Mesothelial cell of epicardium (in vitro differentiated cells): ENCODE results near the gene STK10. TPM values are rescaled to one million over a fixed set of nuclear protein-coding genes. Genes with fewer than 3 reads are reported as not detected.

Experiments used
- DNase-seq, 2 experiments: peaks; one replicate each; pipeline ENCODE4 v3.0.0; 2021; ENCODE audit warnings: low spot score in 2 of 2; ENCODE audit not compliant: unreplicated experiment in 2 of 2
- H3K27ac Mint-ChIP-seq: 2 replicates; pipeline ENCODE4 v1.8.0; 2021; ENCODE audit warnings: mixed read lengths
- H3K27me3 Mint-ChIP-seq: 2 replicates; pipeline ENCODE4 v1.8.0; 2021; ENCODE audit warnings: low read depth, mixed read lengths
- H3K36me3 Mint-ChIP-seq: 2 replicates; pipeline ENCODE4 v1.8.0; 2021; ENCODE audit warnings: mixed read lengths
- H3K4me1 Mint-ChIP-seq: 2 replicates; pipeline ENCODE4 v1.8.0; 2021; ENCODE audit warnings: mixed read lengths
- H3K4me3 Mint-ChIP-seq: 2 replicates; pipeline ENCODE4 v1.8.0; 2021; ENCODE audit warnings: mild to moderate bottlenecking, moderate library complexity, mixed read lengths
- H3K9me3 Mint-ChIP-seq: 2 replicates; pipeline ENCODE4 v1.8.0; 2021; ENCODE audit warnings: mixed read lengths
- CTCF ChIP-seq: fragments of 200-600 bp; sonication (generic); IDR thresholded peaks from one replicate; pipeline ENCODE4 v1.5.0; 2021; ENCODE audit warnings: antibody characterized with exemption; ENCODE audit not compliant: unreplicated experiment
- total RNA-seq: library from RNA; stranded (reverse); gene quantifications from 3 replicates; pipeline ENCODE4 v1.2.1, GENCODE V29; 2021

Gene STK10
- total RNA-seq, 1 donor from 2014 or later: 15.5 TPM

GRCh38 chr5:172055996-172056395, 132.0 kb downstream of the STK10 start:
- Mint-ChIP-seq H3K4me1 (no peaks in the 10 kb centered on the region), H3K27ac (no peak overlapping the region), H3K36me3 (peaks cover 11% of the 10 kb centered on the region), H3K9me3 (no peaks in the 10 kb centered on the region), H3K27me3 (no peaks in the 10 kb centered on the region), H3K4me3 (no peak overlapping the region)
- DNase-seq: no peak
- no peak for TF ChIP-seq CTCF

GRCh38 chr5:172055421-172055820, 132.6 kb downstream of the STK10 start:
- no peak for TF ChIP-seq CTCF
- Mint-ChIP-seq H3K4me3 (no peak overlapping the region), H3K4me1 (no peaks in the 10 kb centered on the region), H3K27me3 (no peaks in the 10 kb centered on the region), H3K9me3 (no peaks in the 10 kb centered on the region), H3K36me3 (peaks cover 6% of the 10 kb centered on the region), H3K27ac (no peak overlapping the region)
- no peak for DNase-seq

DNA sequence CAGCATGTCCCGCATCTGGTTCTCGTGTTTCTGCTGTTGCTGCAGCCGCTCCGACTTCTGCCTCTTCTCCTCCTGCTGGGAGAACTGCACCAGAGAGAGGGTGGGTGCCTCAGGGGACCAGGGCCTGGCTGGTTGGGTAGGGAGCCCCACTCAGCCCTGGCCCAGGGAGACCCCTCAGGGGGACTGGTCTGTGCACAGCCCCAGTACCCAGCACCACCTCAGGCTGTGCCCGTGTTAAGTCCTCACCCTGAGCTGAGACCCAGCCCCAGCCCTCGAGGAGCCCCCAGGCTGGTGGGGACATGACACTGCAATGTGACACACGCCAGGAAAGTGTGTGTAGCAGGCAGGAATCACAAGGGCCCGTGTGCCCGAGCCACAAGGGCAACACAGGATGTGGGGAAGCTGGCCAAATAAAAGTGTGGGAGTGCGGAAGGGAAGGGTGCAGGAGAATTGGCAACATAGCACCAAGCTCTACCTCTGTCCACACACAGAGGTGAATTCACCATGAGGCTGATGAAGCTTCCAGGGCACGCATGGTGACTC, 133.3 kb downstream of the STK10 start:
- TF ChIP-seq CTCF: no peak
- Mint-ChIP-seq H3K27ac (no peak overlapping the region), H3K4me3 (no peak overlapping the region), H3K9me3 (no peaks in the 10 kb centered on the region), H3K27me3 (no peaks in the 10 kb centered on the region), H3K4me1 (no peaks in the 10 kb centered on the region), H3K36me3 (peaks cover 3% of the 10 kb centered on the region)
- DNase-seq: no peak

DNA sequence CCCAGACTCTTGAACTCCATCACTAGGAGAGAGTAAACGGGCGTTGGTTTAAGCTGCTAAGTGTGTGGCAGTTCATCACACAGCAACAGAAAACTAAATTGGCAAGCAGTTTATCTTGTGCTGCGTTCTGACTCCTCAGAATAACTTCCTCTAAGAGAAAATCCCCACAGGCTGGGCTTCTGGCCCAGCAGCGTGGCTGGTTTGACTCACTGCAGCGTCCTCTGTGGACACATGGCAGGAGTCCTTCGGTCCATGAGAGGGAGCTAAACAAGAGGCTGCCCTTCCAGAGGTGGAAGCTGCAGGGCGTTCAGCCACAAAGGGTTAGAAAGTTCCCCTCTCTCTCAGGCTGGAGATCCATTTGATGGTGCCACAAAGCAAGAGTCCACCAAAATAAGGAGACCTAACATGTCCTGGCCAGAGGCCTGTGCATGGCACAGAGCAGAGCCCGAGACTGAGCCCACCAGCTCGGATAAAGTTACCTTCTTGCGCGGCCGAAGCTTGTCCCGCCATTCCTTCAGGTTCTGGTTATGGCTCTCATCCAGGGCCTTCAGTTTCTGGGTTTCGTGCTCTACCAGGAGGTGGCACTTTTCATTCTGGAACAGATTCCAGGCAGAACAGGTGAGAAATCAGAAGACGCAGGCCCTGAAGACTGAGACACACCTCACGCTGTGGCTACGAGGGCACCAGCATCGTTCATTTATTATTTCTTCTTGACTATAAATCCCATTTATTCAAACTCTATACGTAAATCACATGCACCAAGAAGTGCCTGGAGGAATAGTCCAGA, 135.4 kb downstream of the STK10 start:
- Mint-ChIP-seq H3K36me3 (peaks cover 3% of the 10 kb centered on the region), H3K27me3 (no peaks in the 10 kb centered on the region), H3K9me3 (no peaks in the 10 kb centered on the region), H3K4me1 (no peaks in the 10 kb centered on the region), H3K27ac (no peak overlapping the region), H3K4me3 (no peak overlapping the region)
- no peak for TF ChIP-seq CTCF
- no peak for DNase-seq

DNA sequence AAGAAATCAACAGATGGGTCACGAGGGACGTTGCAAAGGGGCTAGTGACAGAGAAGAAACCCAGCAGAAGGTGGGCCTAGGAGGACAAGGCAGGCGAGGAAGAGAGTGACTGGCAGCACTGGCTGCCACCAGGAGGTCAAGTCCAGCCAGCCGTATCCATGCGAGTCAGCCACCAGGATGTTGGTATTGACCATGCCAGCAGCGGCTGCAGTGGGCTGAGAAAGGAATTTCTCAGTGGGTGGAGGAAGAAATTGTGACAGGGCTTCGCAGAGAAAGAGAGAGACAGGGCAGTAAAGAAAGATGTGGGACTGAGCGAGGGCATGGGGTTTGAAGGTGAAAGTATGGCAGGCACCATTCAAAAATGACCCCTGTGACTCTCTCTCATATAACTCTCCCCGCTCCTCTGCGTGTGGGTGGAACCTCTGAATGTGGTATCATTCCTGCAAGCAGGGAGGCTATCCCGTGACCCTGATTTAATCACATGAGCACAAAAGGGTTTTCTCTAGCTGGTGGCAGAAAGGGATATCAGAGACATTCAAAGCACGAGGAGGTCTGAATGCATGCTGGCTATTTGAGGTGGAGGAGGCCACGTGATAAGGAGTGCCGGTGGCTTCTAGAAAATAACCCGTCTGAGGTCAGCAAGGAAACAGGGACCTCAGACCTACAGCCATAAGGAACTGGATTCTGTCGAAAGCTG, 136.2 kb downstream of the STK10 start:
- Mint-ChIP-seq H3K27ac (no peak overlapping the region), H3K9me3 (no peaks in the 10 kb centered on the region), H3K36me3 (peaks cover 3% of the 10 kb centered on the region), H3K4me3 (no peak overlapping the region), H3K4me1 (peaks cover 4% of the 10 kb centered on the region), H3K27me3 (no peaks in the 10 kb centered on the region)
- TF ChIP-seq CTCF: no peak
- no peak for DNase-seq
